K562 (cell line): Measurements from ENCODE around the gene HES6.

Source experiments
- BRCA1 ChIP-seq, 2 experiments: fragments of 450-650 bp in 1 of 2; sonication (generic) in 1 of 2; formaldehyde crosslinking in 1 of 2; IDR thresholded peaks; 2 replicates each; pipeline versions ENCODE4 v1.5.0 to v1.6.1; 2017 to 2020; ENCODE audit warnings: mild to moderate bottlenecking in 1 of 2, missing genetic modification reagents in 1 of 2
- CEBPB ChIP-seq: fragments of 450-650 bp; IDR thresholded peaks from 2 replicates; pipeline ENCODE4 v1.6.1; 2016; ENCODE audit warnings: missing genetic modification characterization, missing compliant biosample characterization
- EP300 ChIP-seq: IDR thresholded peaks from 2 replicates; pipeline ENCODE4 v1.6.1; 2012; ENCODE audit warnings: low read length, improper control_type of control experiment
- MXI1 ChIP-seq: IDR thresholded peaks from 2 replicates; pipeline ENCODE4 v1.6.1; 2011; ENCODE audit warnings: low read depth, mild to moderate bottlenecking, improper control_type of control experiment, low read length
- PHF21A ChIP-seq: fragments of 450-650 bp; IDR thresholded peaks from 2 replicates; pipeline ENCODE4 v1.6.1; 2017; ENCODE audit warnings: low read depth, borderline replicate concordance
- SP1 ChIP-seq: sonication (generic); formaldehyde crosslinking; IDR thresholded peaks from 2 replicates; pipeline ENCODE4 v1.8.1; 2022; ENCODE audit warnings: mild to moderate bottlenecking, missing genetic modification reagents
- TF ChIP-seq, protein P1 (sequence below), 3 experiments: IDR thresholded peaks in 2 of 3; conservative IDR thresholded peaks in 1 of 3; 2 replicates each; pipeline ENCODE4 v1.5.1; 2011 to 2012; ENCODE audit warnings: low read length in 3 of 3, mild to moderate bottlenecking in 3 of 3, control low read depth in 2 of 3, improper control_type of control experiment in 1 of 3, inconsistent platforms in 1 of 3, low read depth in 1 of 3, mixed read lengths in 1 of 3, moderate library complexity in 1 of 3; ENCODE audit not compliant: insufficient read depth in 2 of 3

- TF ChIP-seq BRCA1 (IDR thresholded peaks at IDR 0.05) (no peak), BRCA1 (CRISPR knock-in tag; IDR thresholded peaks at IDR 0.05) (no peak), PHF21A (no peak), MXI1 (no peak), SP1 (CRISPR knock-in tag) (no peak), CEBPB (no peak), EP300 (no peak)
- TF ChIP-seq, protein P1, sequence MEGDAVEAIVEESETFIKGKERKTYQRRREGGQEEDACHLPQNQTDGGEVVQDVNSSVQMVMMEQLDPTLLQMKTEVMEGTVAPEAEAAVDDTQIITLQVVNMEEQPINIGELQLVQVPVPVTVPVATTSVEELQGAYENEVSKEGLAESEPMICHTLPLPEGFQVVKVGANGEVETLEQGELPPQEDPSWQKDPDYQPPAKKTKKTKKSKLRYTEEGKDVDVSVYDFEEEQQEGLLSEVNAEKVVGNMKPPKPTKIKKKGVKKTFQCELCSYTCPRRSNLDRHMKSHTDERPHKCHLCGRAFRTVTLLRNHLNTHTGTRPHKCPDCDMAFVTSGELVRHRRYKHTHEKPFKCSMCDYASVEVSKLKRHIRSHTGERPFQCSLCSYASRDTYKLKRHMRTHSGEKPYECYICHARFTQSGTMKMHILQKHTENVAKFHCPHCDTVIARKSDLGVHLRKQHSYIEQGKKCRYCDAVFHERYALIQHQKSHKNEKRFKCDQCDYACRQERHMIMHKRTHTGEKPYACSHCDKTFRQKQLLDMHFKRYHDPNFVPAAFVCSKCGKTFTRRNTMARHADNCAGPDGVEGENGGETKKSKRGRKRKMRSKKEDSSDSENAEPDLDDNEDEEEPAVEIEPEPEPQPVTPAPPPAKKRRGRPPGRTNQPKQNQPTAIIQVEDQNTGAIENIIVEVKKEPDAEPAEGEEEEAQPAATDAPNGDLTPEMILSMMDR (IDR thresholded peaks at IDR 0.05 in 2 of 3, conservative IDR thresholded peaks at IDR 0.05 in 1 of 3; ENCODE audit: insufficient read depth in 2 of 3, low read depth in 1 of 3, low read length in 3 of 3), result no peak
Measured at GRCh38 chr2:238270606-238271005, 30.8 kb upstream of the HES6 start.
